Fibroblast of lung (primary cell): Measurements from ENCODE around the gene EAF2. TPM values are rescaled to one million over a fixed set of nuclear protein-coding genes. Genes with fewer than 3 reads are reported as not detected.

Experiments
- DNase-seq, 2 donors: peaks; one replicate each; pipeline versions ENCODE4 v3.0.0 to v3.0.0-alpha.2; 2010; ENCODE audit warnings: low read depth in 2 of 2
- H2AFZ ChIP-seq: 2 replicates; pipeline ENCODE4 v1.5.1; 2012; ENCODE audit warnings: low read length, control low read depth, inconsistent platforms
- H3K27ac ChIP-seq: 2 replicates; pipeline ENCODE4 v1.5.1; 2011; ENCODE audit warnings: low read length, control low read depth; ENCODE audit not compliant: insufficient read depth
- H3K27me3 ChIP-seq: 2 replicates; pipeline ENCODE4 v1.5.1; 2011; ENCODE audit warnings: mild to moderate bottlenecking, low read length; ENCODE audit not compliant: control insufficient read depth, insufficient read depth
- H3K36me3 ChIP-seq: 2 replicates; pipeline ENCODE4 v1.5.1; 2011; ENCODE audit warnings: low read length; ENCODE audit not compliant: control insufficient read depth, insufficient read depth
- H3K4me1 ChIP-seq: 2 replicates; pipeline ENCODE4 v1.5.1; 2011; ENCODE audit warnings: low read length; ENCODE audit not compliant: control insufficient read depth, insufficient read depth; ENCODE audit errors: extremely low read depth
- H3K4me2 ChIP-seq: 2 replicates; pipeline ENCODE4 v1.5.1; 2011; ENCODE audit warnings: low read length, control low read depth; ENCODE audit not compliant: insufficient read depth; ENCODE audit errors: extremely low read depth
- H3K4me3 ChIP-seq, 4 experiments: fragments of 200-600 bp in 1 of 4; sonication (generic) in 1 of 4; replicated peaks in 1 of 4; 2 replicates each; pipeline ENCODE4 v1.5.1; 2011 to 2016; ENCODE audit warnings: low read length in 4 of 4, low read depth in 3 of 4, mild to moderate bottlenecking in 3 of 4, control low read depth in 2 of 4, inconsistent platforms in 1 of 4, mixed read lengths in 1 of 4; ENCODE audit not compliant: insufficient read depth in 1 of 4; ENCODE audit errors: control extremely low read depth in 1 of 4
- H3K79me2 ChIP-seq: 2 replicates; pipeline ENCODE4 v1.5.1; 2012; ENCODE audit warnings: mild to moderate bottlenecking, low read length, inconsistent platforms; ENCODE audit not compliant: control insufficient read depth, insufficient read depth
- H3K9ac ChIP-seq: 2 replicates; pipeline ENCODE4 v1.5.1; 2011; ENCODE audit warnings: mild to moderate bottlenecking, low read length, control low read depth; ENCODE audit not compliant: insufficient read depth
- H3K9me3 ChIP-seq: 2 replicates; pipeline ENCODE4 v1.5.1; 2012; ENCODE audit warnings: low read depth, low read length; ENCODE audit not compliant: control insufficient read depth, insufficient read depth
- H4K20me1 ChIP-seq: 2 replicates; pipeline ENCODE4 v1.5.1; 2011; ENCODE audit warnings: low read length; ENCODE audit not compliant: control insufficient read depth, insufficient read depth; ENCODE audit errors: extremely low read depth
- EZH2 ChIP-seq: IDR thresholded peaks from 2 replicates; pipeline ENCODE4 v1.5.1; 2012; ENCODE audit warnings: low read length, control low read depth, mild to moderate bottlenecking; ENCODE audit errors: missing control alignments
- polyA plus RNA-seq, 2 donors: library from polyadenylated mRNA; depleted of rRNA in 1 of 2; stranded (reverse) in 1 of 2; unstranded in 1 of 2; fragments of >200 nt; gene quantifications; 2 replicates each; pipeline ENCODE4 v1.2.1, GENCODE V29; 2011 to 2012; ENCODE audit warnings: missing spikeins in 1 of 2
- total RNA-seq: library from RNA; depleted of rRNA; stranded (reverse); fragments of >200 nt; gene quantifications from 2 replicates; pipeline ENCODE4 v1.2.1, GENCODE V29; 2014
- TF ChIP-seq, protein P1 (sequence below), 2 donors: IDR thresholded peaks in 1 of 2; conservative IDR thresholded peaks in 1 of 2; 1 replicate in 1 of 2; 2 replicates in 1 of 2; pipeline ENCODE4 v1.5.1; 2011 to 2012; ENCODE audit warnings: low read length in 2 of 2, control low read depth in 1 of 2, inconsistent platforms in 1 of 2, low read depth in 1 of 2, mild to moderate bottlenecking in 1 of 2

Gene EAF2
- total and polyA plus RNA-seq, 2 donors (not counting 1 experiment from before 2014, with no cell fraction given): 0.52 to 2.1 TPM

- no peaks in the 10 kb centered on the region for H3K36me3 ChIP-seq
- H3K4me1 ChIP-seq: no peaks in the 10 kb centered on the region
- no peaks in the 10 kb centered on the region for H4K20me1 ChIP-seq
- no peaks in the 10 kb centered on the region for H3K27me3 ChIP-seq
- H2AFZ ChIP-seq: no peak overlapping the region
- no peaks in the 10 kb centered on the region for H3K9me3 ChIP-seq
- no peak overlapping the region for H3K4me2 ChIP-seq
- TF ChIP-seq, protein P1, sequence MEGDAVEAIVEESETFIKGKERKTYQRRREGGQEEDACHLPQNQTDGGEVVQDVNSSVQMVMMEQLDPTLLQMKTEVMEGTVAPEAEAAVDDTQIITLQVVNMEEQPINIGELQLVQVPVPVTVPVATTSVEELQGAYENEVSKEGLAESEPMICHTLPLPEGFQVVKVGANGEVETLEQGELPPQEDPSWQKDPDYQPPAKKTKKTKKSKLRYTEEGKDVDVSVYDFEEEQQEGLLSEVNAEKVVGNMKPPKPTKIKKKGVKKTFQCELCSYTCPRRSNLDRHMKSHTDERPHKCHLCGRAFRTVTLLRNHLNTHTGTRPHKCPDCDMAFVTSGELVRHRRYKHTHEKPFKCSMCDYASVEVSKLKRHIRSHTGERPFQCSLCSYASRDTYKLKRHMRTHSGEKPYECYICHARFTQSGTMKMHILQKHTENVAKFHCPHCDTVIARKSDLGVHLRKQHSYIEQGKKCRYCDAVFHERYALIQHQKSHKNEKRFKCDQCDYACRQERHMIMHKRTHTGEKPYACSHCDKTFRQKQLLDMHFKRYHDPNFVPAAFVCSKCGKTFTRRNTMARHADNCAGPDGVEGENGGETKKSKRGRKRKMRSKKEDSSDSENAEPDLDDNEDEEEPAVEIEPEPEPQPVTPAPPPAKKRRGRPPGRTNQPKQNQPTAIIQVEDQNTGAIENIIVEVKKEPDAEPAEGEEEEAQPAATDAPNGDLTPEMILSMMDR (conservative IDR thresholded peaks at IDR 0.05 in 1 of 2, IDR thresholded peaks at IDR 0.05 in 1 of 2; ENCODE audit: low read depth in 1 of 2, low read length in 2 of 2): no peak
- no peak for TF ChIP-seq EZH2
- H3K27ac ChIP-seq: no peak overlapping the region
- no peaks in the 10 kb centered on the region for H3K79me2 ChIP-seq
- no peak overlapping the region for H3K4me3 ChIP-seq
- no peak for DNase-seq
- no peak overlapping the region for H3K9ac ChIP-seq
These were observed 16.4 kb upstream of the EAF2 start for GRCh38 chr3:121818578-121818977.

- H2AFZ ChIP-seq: no peak overlapping the region
- no peaks in the 10 kb centered on the region for H4K20me1 ChIP-seq
- no peaks in the 10 kb centered on the region for H3K36me3 ChIP-seq
- no peak overlapping the region for H3K4me3 ChIP-seq
- no peak overlapping the region for H3K4me2 ChIP-seq
- no peak overlapping the region for H3K9ac ChIP-seq
- H3K4me1 ChIP-seq: no peaks in the 10 kb centered on the region
- TF ChIP-seq EZH2: no peak
- TF ChIP-seq, protein P1 (conservative IDR thresholded peaks at IDR 0.05 in 1 of 2, IDR thresholded peaks at IDR 0.05 in 1 of 2; ENCODE audit: low read depth in 1 of 2, low read length in 2 of 2): no peak
- no peaks in the 10 kb centered on the region for H3K27me3 ChIP-seq
- no peaks in the 10 kb centered on the region for H3K79me2 ChIP-seq
- no peak overlapping the region for H3K27ac ChIP-seq
- no peak for DNase-seq
- no peaks in the 10 kb centered on the region for H3K9me3 ChIP-seq
These were observed 15.8 kb upstream of the EAF2 start for GRCh38 chr3:121819236-121819635.

- H3K4me1 ChIP-seq: no peaks in the 10 kb centered on the region
- H3K4me2 ChIP-seq: no peak overlapping the region
- no peaks in the 10 kb centered on the region for H3K36me3 ChIP-seq
- DNase-seq: peak; percentile 19 to 20
- no peak overlapping the region for H3K27ac ChIP-seq
- no peak overlapping the region for H3K4me3 ChIP-seq
- H4K20me1 ChIP-seq: no peaks in the 10 kb centered on the region
- TF ChIP-seq, protein P1 (conservative IDR thresholded peaks at IDR 0.05 in 1 of 2, IDR thresholded peaks at IDR 0.05 in 1 of 2; ENCODE audit: low read depth in 1 of 2, low read length in 2 of 2): no peak
- no peak for TF ChIP-seq EZH2
- H3K9ac ChIP-seq: no peak overlapping the region
- no peaks in the 10 kb centered on the region for H3K79me2 ChIP-seq
- H3K9me3 ChIP-seq: no peaks in the 10 kb centered on the region
- no peaks in the 10 kb centered on the region for H3K27me3 ChIP-seq
- no peak overlapping the region for H2AFZ ChIP-seq
These were observed 13.4 kb upstream of the EAF2 start for GRCh38 chr3:121821421-121822199.
